ENCODE measurements around the gene APOBEC3A. TPM values are rescaled to one million over a fixed set of nuclear protein-coding genes. Genes with fewer than 3 reads are reported as not detected.
A peak's percentile ranks its signal among the peaks of the same experiment; 100 is the strongest.

Gene APOBEC3A
- total RNA-seq, 4 donors from 2014 or later = 0.29 to 0.39 TPM; not detected in 2

DNA sequence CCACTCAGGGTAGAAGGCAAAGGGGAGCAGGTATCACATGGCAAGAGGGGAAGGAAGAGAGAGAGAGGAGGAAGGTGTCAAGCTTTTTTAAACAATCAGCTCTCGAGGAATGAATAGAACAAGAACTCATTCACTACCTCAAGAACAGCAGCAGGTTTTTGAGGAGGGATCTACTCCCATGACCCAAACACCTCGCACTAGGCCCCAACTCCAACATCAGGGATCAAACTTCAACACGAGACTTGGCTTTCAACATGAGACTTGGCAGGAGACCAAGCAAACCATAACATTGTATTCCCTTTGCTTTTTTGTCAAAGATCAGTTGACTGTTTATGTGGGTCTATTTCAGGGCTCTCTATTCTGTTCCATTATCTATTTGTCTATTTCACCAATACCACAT lies 26.9 kb upstream of the APOBEC3A start:
- WGBS, 2 donors = 76 to 78% methylated on average over 3 of the region's 3 CpGs
- intact Hi-C loops (cut with DNase I; ENCODE audit: low total_unique reads) = no loop called here
- DNase-seq (ENCODE audit: low spot score in 2 of 2) = peak in 1 of 2 donors; percentile 29
- TF ChIP-seq, protein P1, sequence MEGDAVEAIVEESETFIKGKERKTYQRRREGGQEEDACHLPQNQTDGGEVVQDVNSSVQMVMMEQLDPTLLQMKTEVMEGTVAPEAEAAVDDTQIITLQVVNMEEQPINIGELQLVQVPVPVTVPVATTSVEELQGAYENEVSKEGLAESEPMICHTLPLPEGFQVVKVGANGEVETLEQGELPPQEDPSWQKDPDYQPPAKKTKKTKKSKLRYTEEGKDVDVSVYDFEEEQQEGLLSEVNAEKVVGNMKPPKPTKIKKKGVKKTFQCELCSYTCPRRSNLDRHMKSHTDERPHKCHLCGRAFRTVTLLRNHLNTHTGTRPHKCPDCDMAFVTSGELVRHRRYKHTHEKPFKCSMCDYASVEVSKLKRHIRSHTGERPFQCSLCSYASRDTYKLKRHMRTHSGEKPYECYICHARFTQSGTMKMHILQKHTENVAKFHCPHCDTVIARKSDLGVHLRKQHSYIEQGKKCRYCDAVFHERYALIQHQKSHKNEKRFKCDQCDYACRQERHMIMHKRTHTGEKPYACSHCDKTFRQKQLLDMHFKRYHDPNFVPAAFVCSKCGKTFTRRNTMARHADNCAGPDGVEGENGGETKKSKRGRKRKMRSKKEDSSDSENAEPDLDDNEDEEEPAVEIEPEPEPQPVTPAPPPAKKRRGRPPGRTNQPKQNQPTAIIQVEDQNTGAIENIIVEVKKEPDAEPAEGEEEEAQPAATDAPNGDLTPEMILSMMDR (IDR thresholded peaks at IDR 0.05) = no peak
- H3K4me3 ChIP-seq (ENCODE audit: low read depth, poor library complexity, severe bottlenecking) = no peak overlapping the region

GRCh38 chr22:38935023-38935422 lies 22.4 kb upstream of the APOBEC3A start:
- intact Hi-C loops (cut with DNase I; ENCODE audit: low total_unique reads) = no loop called here
- DNase-seq (ENCODE audit: low spot score in 2 of 2) = peak; percentile 82 to 95
- 42% methylated on average over 8 of the region's 8 CpGs for WGBS, 2 donors
- H3K4me3 ChIP-seq (ENCODE audit: low read depth, poor library complexity, severe bottlenecking) = no peak overlapping the region
- TF ChIP-seq, protein P1 (IDR thresholded peaks at IDR 0.05) = no peak
- TF ChIP-seq POLR2A (IDR thresholded peaks at IDR 0.05) = no peak

GRCh38 chr22:38935616-38936015 lies 21.8 kb upstream of the APOBEC3A start:
- WGBS, 2 donors = 87 to 91% methylated on average over 13 of the region's 13 CpGs
- no peak overlapping the region for H3K4me3 ChIP-seq (ENCODE audit: low read depth, poor library complexity, severe bottlenecking)
- intact Hi-C loops (cut with DNase I; ENCODE audit: low total_unique reads) = no loop called here
- DNase-seq (ENCODE audit: low spot score in 2 of 2) = peak in 1 of 2 donors; percentile 34
- no peak for TF ChIP-seq POLR2A (IDR thresholded peaks at IDR 0.05)
- TF ChIP-seq, protein P1 (IDR thresholded peaks at IDR 0.05) = no peak

DNA sequence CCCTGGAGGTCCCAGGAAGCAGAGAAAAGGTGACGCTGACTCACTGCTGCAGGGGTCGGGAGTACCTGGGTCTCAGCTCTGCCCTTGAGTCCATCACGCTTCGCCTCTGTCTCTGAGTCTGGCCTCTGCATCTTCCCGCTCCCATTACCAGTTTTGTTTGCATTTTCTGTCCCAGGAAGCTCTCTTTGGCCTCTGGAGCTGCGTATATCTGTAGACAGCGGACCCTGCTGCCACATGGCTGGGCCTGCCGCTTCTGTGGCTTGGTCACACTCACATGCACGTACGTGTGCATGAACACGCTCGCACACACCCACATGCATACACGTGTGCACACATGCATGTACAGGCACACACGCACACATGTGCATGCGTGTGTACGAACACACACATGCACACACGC lies 20.8 kb upstream of the APOBEC3A start:
- WGBS, 2 donors = 91 to 95% methylated on average over 17 of the region's 17 CpGs
- no peak overlapping the region for H3K4me3 ChIP-seq (ENCODE audit: low read depth, poor library complexity, severe bottlenecking)
- peak in 1 of 2 donors; percentile 14 for DNase-seq (ENCODE audit: low spot score in 2 of 2)
- intact Hi-C loops (cut with DNase I; ENCODE audit: low total_unique reads) = no loop called here
- TF ChIP-seq, protein P1 (IDR thresholded peaks at IDR 0.05) = no peak
- TF ChIP-seq POLR2A (IDR thresholded peaks at IDR 0.05) = no peak

DNA sequence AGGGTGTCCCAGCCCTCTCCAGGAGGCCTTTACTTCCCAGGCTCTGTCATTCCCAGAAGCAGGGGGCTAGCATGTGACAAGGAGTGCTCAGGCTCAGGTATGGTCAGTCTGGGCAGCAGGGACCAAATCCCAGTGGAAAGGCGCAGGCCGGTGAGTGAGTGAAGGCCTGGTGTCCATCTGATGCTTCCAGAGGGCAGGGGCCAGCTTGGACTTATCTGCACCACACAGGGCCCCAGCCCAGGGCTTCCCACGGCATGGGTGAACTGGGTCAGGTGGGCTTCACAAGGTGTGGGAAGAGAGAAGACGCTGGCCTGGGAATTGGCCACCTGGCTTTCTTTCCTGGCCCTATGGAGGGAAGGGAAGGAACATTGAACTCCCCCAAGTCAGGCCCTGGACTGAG lies 20.4 kb upstream of the APOBEC3A start:
- no peak overlapping the region for H3K4me3 ChIP-seq (ENCODE audit: low read depth, poor library complexity, severe bottlenecking)
- 94 to 98% methylated on average over 4 of the region's 4 CpGs for WGBS, 2 donors
- intact Hi-C loops (cut with DNase I; ENCODE audit: low total_unique reads) = no loop called here
- peak in 1 of 2 donors; percentile 53 for DNase-seq (ENCODE audit: low spot score in 2 of 2)
- TF ChIP-seq, protein P1 (IDR thresholded peaks at IDR 0.05) = no peak
- TF ChIP-seq POLR2A (IDR thresholded peaks at IDR 0.05) = no peak

GRCh38 chr22:38937541-38937940 lies 19.9 kb upstream of the APOBEC3A start:
- intact Hi-C loops (cut with DNase I; ENCODE audit: low total_unique reads) = no loop called here
- WGBS, 2 donors = 88% methylated on average over 12 of the region's 12 CpGs
- peak in 1 of 2 donors; percentile 53 for DNase-seq (ENCODE audit: low spot score in 2 of 2)
- H3K4me3 ChIP-seq (ENCODE audit: low read depth, poor library complexity, severe bottlenecking) = no peak overlapping the region
- TF ChIP-seq POLR2A (IDR thresholded peaks at IDR 0.05) = no peak
- TF ChIP-seq, protein P1 (IDR thresholded peaks at IDR 0.05) = no peak

Data from lower leg skin (tissue), 4 donors.